GM19328 (cell line): ENCODE data around the gene SIGLEC12.
"Not testable (repeated sequence)": the region's sequence is repeated elsewhere in the genome, so short reads cannot be mapped to it uniquely, and the experiment has no call there.

Source experiments
- ATAC-seq: cut with Tn5 transposase; IDR thresholded peaks from one replicate; pipeline ENCODE4 v1.9.1; 2021; ENCODE audit warnings: mild to moderate bottlenecking, moderate library complexity; ENCODE audit not compliant: unreplicated experiment

SIGLEC12 gene

GRCh38 chr19:51524666-51525264 is 23.2 kb upstream of the SIGLEC12 start:
- ATAC-seq: no peak

- ATAC-seq: no peak
Measured at GRCh38 chr19:51521781-51522180, 20.2 kb upstream of the SIGLEC12 start.

GRCh38 chr19:51521357-51521756 is 19.8 kb upstream of the SIGLEC12 start:
- ATAC-seq: no peak

- ATAC-seq: no peak
Measured at GRCh38 chr19:51520728-51521127, 19.1 kb upstream of the SIGLEC12 start.

- no peak for ATAC-seq
Measured at GRCh38 chr19:51514866-51515481, 13.4 kb upstream of the SIGLEC12 start.

GRCh38 chr19:51513968-51514367 is 12.4 kb upstream of the SIGLEC12 start:
- no peak for ATAC-seq

- no peak for ATAC-seq
Measured at GRCh38 chr19:51511353-51511752, 9.8 kb upstream of the SIGLEC12 start.

- ATAC-seq: no peak
Measured at GRCh38 chr19:51509823-51510660, 8.4 kb upstream of the SIGLEC12 start.

- ATAC-seq: no peak
Measured at GRCh38 chr19:51508059-51508733, 6.6 kb upstream of the SIGLEC12 start.

GRCh38 chr19:51507640-51508058 is 6.0 kb upstream of the SIGLEC12 start:
- ATAC-seq: no peak

GRCh38 chr19:51507192-51507591 is 5.6 kb upstream of the SIGLEC12 start:
- ATAC-seq: no peak

- no peak for ATAC-seq
Measured at GRCh38 chr19:51505904-51506303, 4.3 kb upstream of the SIGLEC12 start.

GRCh38 chr19:51503896-51504295 is 2.3 kb upstream of the SIGLEC12 start:
- ATAC-seq: no peak

GRCh38 chr19:51503286-51503817 is 1.8 kb upstream of the SIGLEC12 start:
- no peak for ATAC-seq

GRCh38 chr19:51500931-51501330 is 669 bp downstream of the SIGLEC12 start:
- not testable (repeated sequence) for ATAC-seq

GRCh38 chr19:51497666-51498065 is 3.9 kb downstream of the SIGLEC12 start:
- ATAC-seq: no peak

- no peak for ATAC-seq
Measured at GRCh38 chr19:51493776-51494175, 7.8 kb downstream of the SIGLEC12 start.

- no peak for ATAC-seq
Measured at GRCh38 chr19:51491586-51491985, 10.0 kb downstream of the SIGLEC12 start.

- ATAC-seq: no peak
Measured at GRCh38 chr19:51490676-51491075, 10.9 kb downstream of the SIGLEC12 start.

- no peak for ATAC-seq
Measured at GRCh38 chr19:51489113-51489512, 12.5 kb downstream of the SIGLEC12 start.

GRCh38 chr19:51488491-51488890 is 13.1 kb downstream of the SIGLEC12 start:
- ATAC-seq: no peak
